CD8-positive, alpha-beta memory T cell (primary cell): Measurements from ENCODE around the gene IGFBP7. TPM values are rescaled to one million over a fixed set of nuclear protein-coding genes. Genes with fewer than 3 reads are reported as not detected.

Experiments used
- CTCF ChIA-PET: fragments of 350-600 bp; sonication (Branson Sonifier 250); formaldehyde crosslinking; loops from one replicate; lab custom pipeline; 2021; ENCODE audit warnings: antibody characterized with exemption; lab: Charles Lee
- POLR2A ChIA-PET: fragments of 350-600 bp; sonication (Branson Sonifier 250); formaldehyde crosslinking; loops from one replicate; lab custom pipeline; 2021; ENCODE audit warnings: antibody characterized with exemption; lab: Charles Lee
- DNase-seq, 5 donors: peaks; one replicate each; pipeline versions ENCODE4 v3.0.0 to v3.0.0-alpha.2; 2020 to 2022; ENCODE audit warnings: mixed read lengths in 1 of 5
- H3K27ac ChIP-seq: one replicate; pipeline ENCODE4 v1.7.0; 2013; ENCODE audit warnings: low read depth, mild to moderate bottlenecking, low read length, moderate library complexity
- H3K27me3 ChIP-seq: 2 replicates; pipeline ENCODE4 v1.7.0; 2013; ENCODE audit warnings: low read length, mild to moderate bottlenecking; ENCODE audit not compliant: insufficient read depth, poor library complexity, severe bottlenecking
- H3K36me3 ChIP-seq: 2 replicates; pipeline ENCODE4 v1.7.0; 2013; ENCODE audit warnings: mild to moderate bottlenecking, low read length, moderate library complexity; ENCODE audit not compliant: insufficient read depth
- H3K4me1 ChIP-seq: 2 replicates; pipeline ENCODE4 v1.7.0; 2013; ENCODE audit warnings: mild to moderate bottlenecking, low read length, moderate library complexity; ENCODE audit not compliant: insufficient read depth
- H3K4me3 ChIP-seq: 2 replicates; pipeline ENCODE4 v1.7.0; 2013; ENCODE audit warnings: mild to moderate bottlenecking, low read length
- H3K9me3 ChIP-seq: 2 replicates; pipeline ENCODE4 v1.7.0; 2013; ENCODE audit warnings: mild to moderate bottlenecking, low read length
- H3K27ac Mint-ChIP-seq, 8 donors: one replicate each; pipeline ENCODE4 v1.8.0; 2020 to 2021; ENCODE audit warnings: mixed read lengths in 8 of 8, mild to moderate bottlenecking in 6 of 8, inconsistent platforms in 3 of 8, moderate library complexity in 3 of 8
- H3K27me3 Mint-ChIP-seq, 2 donors: one replicate each; pipeline ENCODE4 v1.8.0; 2020 to 2021; ENCODE audit warnings: mixed read lengths in 2 of 2, mild to moderate bottlenecking in 1 of 2, moderate library complexity in 1 of 2
- H3K36me3 Mint-ChIP-seq, 3 donors: one replicate each; pipeline ENCODE4 v1.8.0; 2020 to 2021; ENCODE audit warnings: mixed read lengths in 3 of 3, inconsistent platforms in 1 of 3, mild to moderate bottlenecking in 1 of 3
- H3K4me1 Mint-ChIP-seq, 3 donors: one replicate each; pipeline ENCODE4 v1.8.0; 2020 to 2021; ENCODE audit warnings: mixed read lengths in 3 of 3, inconsistent platforms in 1 of 3, mild to moderate bottlenecking in 1 of 3
- H3K4me3 Mint-ChIP-seq, 7 donors: one replicate each; pipeline ENCODE4 v1.8.0; 2020 to 2021; ENCODE audit warnings: mixed read lengths in 7 of 7, mild to moderate bottlenecking in 6 of 7, moderate library complexity in 4 of 7, inconsistent platforms in 2 of 7
- H3K9me3 Mint-ChIP-seq, 5 donors: one replicate each; pipeline ENCODE4 v1.8.0; 2020 to 2022; ENCODE audit warnings: mixed read lengths in 5 of 5, mild to moderate bottlenecking in 3 of 5, moderate library complexity in 2 of 5, inconsistent platforms in 1 of 5
- polyA plus RNA-seq: library from polyadenylated mRNA; unstranded; fragments of 300-500 nt; fragmentation: Illumina TruSeq; gene quantifications from one replicate; pipeline ENCODE4 v1.2.3, GENCODE V29; 2021
- total RNA-seq, 2 experiments: library from RNA; stranded (reverse); gene quantifications; one replicate each; pipeline ENCODE4 v1.2.3, GENCODE V29; 2021

The IGFBP7 gene
- total and polyA plus RNA-seq, 3 experiments from 2014 or later = not detected

DNA sequence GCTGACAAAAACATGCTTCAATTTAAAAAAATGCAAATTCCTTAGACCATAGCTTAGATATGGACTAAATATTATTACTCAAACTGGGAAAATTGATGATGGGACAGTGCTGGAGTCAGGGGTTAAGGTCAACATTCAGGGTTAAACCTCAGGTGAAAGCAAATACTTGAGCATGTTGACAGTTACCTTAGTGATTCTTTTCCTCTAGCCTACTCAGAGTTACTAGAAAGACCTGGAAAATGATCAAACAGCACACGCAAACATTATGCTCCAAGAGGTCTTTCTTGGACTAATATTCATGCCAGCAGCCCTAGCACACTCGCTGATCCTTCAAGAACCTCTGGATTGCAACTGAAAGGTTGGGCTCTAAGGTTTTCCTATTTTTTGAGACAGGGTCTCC is 10.8 kb downstream of the IGFBP7 start:
- Histone ChIP-seq H3K27me3 (no peaks in the 10 kb centered on the region), H3K36me3 (no peaks in the 10 kb centered on the region), H3K4me1 (no peaks in the 10 kb centered on the region), H3K27ac (no peak overlapping the region), H3K4me3 (no peak overlapping the region), H3K9me3 (no peaks in the 10 kb centered on the region)
- DNase-seq = no peak
- no peaks in the 10 kb centered on the region for H3K4me1 Mint-ChIP-seq
- no peak overlapping the region for H3K4me3 Mint-ChIP-seq
- CTCF ChIA-PET = no interaction called here
- H3K27me3 Mint-ChIP-seq = peaks cover 9 to 26% of the 10 kb centered on the region in 2 donors
- POLR2A ChIA-PET = no interaction called here
- no peaks in the 10 kb centered on the region for H3K9me3 Mint-ChIP-seq
- no peak overlapping the region for H3K27ac Mint-ChIP-seq
- H3K36me3 Mint-ChIP-seq = no peaks in the 10 kb centered on the region

DNA sequence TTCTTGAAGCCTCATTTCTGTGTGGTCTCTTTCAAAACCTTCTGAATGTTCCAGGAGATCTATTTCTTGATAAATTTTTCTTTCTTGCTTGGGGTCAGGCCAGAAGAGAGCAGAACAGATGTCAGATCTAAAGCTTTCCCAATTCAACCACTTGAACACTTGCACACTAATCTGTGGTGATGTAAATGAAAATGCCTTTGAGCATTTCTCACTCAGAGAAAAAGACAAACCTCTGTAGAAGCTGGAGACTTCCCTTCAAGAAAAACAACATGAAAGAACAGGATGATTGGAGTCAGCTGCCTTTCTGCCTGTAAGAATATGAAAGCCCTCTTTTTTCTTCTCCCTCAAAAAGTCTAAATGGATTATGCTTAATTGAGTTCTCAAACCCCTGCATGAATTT is 11.2 kb downstream of the IGFBP7 start:
- no peak overlapping the region for H3K4me3 ChIP-seq
- no peak overlapping the region for H3K4me3 Mint-ChIP-seq
- H3K9me3 ChIP-seq = no peaks in the 10 kb centered on the region
- no peaks in the 10 kb centered on the region for H3K36me3 ChIP-seq
- ChIA-PET CTCF (no interaction called here), POLR2A (no interaction called here)
- no peak for DNase-seq
- H3K9me3 Mint-ChIP-seq = no peaks in the 10 kb centered on the region
- no peak overlapping the region for H3K27ac ChIP-seq
- peaks cover 9 to 26% of the 10 kb centered on the region in 2 donors for H3K27me3 Mint-ChIP-seq
- H3K4me1 ChIP-seq = no peaks in the 10 kb centered on the region
- no peak overlapping the region for H3K27ac Mint-ChIP-seq
- no peaks in the 10 kb centered on the region for H3K4me1 Mint-ChIP-seq
- no peaks in the 10 kb centered on the region for H3K36me3 Mint-ChIP-seq
- no peaks in the 10 kb centered on the region for H3K27me3 ChIP-seq

DNA sequence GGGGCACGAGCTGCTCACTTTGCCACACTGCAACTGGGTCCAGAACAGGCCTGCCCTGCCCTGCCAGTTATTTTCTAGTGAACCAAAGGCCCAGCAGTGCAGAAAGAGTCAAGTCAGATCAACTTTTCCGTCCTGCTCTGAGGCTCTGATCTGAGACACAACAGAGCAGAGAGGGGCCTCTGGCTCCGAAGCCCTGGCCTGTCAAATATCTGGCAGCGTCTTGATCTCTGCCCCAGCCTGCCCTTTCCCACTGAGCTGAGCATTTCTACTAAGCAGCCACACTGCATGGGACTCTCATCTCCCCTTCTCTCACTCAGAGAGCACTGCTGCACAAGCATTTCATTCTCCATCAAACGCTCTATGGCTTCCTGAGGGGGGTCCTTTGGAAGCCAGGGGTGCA is 11.8 kb downstream of the IGFBP7 start:
- no peaks in the 10 kb centered on the region for H3K4me1 Mint-ChIP-seq
- ChIA-PET POLR2A (no interaction called here), CTCF (no interaction called here)
- H3K27me3 Mint-ChIP-seq = peaks cover 9 to 30% of the 10 kb centered on the region in 2 donors
- H3K27ac Mint-ChIP-seq = peak overlapping the region in 1 of 8 donors; percentile 79
- no peaks in the 10 kb centered on the region for H3K9me3 ChIP-seq
- no peaks in the 10 kb centered on the region for H3K36me3 ChIP-seq
- H3K4me3 Mint-ChIP-seq = no peak overlapping the region
- H3K9me3 Mint-ChIP-seq = no peaks in the 10 kb centered on the region
- no peak overlapping the region for H3K4me3 ChIP-seq
- H3K27me3 ChIP-seq = no peaks in the 10 kb centered on the region
- no peak overlapping the region for H3K27ac ChIP-seq
- DNase-seq = no peak
- H3K4me1 ChIP-seq = no peaks in the 10 kb centered on the region
- H3K36me3 Mint-ChIP-seq = no peaks in the 10 kb centered on the region

DNA sequence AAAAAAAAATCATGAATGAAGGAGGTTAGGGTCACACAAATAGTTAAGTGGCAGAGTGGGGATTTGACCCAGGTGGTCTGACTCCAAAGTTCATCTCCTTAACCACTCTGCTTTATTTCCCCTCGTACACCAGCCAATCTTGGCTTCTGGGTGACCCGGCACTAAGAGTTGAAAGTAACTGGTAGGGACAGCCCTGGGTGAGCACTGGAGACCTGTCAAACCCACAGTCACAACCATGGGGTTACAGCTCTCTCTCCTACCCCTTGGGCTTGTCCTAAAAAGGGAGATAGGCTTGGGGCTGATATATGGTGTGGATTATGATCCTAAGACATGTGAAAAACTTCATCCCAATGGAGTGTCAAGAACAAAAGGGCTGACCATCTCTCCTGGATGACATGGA is 12.5 kb downstream of the IGFBP7 start:
- H3K4me1 Mint-ChIP-seq = no peaks in the 10 kb centered on the region
- Histone ChIP-seq H3K27ac (no peak overlapping the region), H3K4me3 (no peak overlapping the region), H3K27me3 (no peaks in the 10 kb centered on the region), H3K4me1 (no peaks in the 10 kb centered on the region), H3K36me3 (no peaks in the 10 kb centered on the region), H3K9me3 (no peaks in the 10 kb centered on the region)
- no peak for DNase-seq
- H3K4me3 Mint-ChIP-seq = no peak overlapping the region
- H3K9me3 Mint-ChIP-seq = no peaks in the 10 kb centered on the region
- CTCF ChIA-PET = no interaction called here
- POLR2A ChIA-PET = no interaction called here
- no peaks in the 10 kb centered on the region for H3K36me3 Mint-ChIP-seq
- H3K27me3 Mint-ChIP-seq = peaks cover 8 to 30% of the 10 kb centered on the region in 2 donors
- H3K27ac Mint-ChIP-seq = no peak overlapping the region

DNA sequence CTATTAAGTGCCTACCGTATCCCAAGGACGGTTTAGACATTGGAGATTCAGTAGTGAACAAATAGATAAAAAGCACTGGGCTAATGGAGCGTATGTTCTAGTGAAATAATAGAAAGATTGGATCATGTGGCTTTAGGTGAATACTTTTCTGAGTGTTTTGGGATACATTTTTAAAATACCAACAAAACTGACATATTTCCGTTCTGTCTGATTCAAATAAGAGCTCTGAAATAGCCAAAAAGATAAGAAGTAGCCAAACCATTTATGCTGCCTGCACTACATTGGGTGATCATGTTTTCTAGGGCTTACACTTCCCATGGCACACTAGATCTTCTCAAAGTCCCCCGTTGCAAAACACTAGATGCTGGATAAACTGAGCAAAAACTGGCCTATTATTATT is 14.2 kb downstream of the IGFBP7 start:
- H3K36me3 ChIP-seq = no peaks in the 10 kb centered on the region
- H3K9me3 Mint-ChIP-seq = no peaks in the 10 kb centered on the region
- H3K27me3 ChIP-seq = no peaks in the 10 kb centered on the region
- H3K4me1 Mint-ChIP-seq = no peaks in the 10 kb centered on the region
- H3K27ac ChIP-seq = no peak overlapping the region
- ChIA-PET POLR2A (no interaction called here), CTCF (no interaction called here)
- H3K4me3 ChIP-seq = no peak overlapping the region
- peaks cover 8 to 41% of the 10 kb centered on the region in 2 donors for H3K27me3 Mint-ChIP-seq
- DNase-seq = no peak
- H3K9me3 ChIP-seq = no peaks in the 10 kb centered on the region
- H3K4me3 Mint-ChIP-seq = no peak overlapping the region
- no peak overlapping the region for H3K27ac Mint-ChIP-seq
- H3K4me1 ChIP-seq = no peaks in the 10 kb centered on the region
- H3K36me3 Mint-ChIP-seq = no peaks in the 10 kb centered on the region

DNA sequence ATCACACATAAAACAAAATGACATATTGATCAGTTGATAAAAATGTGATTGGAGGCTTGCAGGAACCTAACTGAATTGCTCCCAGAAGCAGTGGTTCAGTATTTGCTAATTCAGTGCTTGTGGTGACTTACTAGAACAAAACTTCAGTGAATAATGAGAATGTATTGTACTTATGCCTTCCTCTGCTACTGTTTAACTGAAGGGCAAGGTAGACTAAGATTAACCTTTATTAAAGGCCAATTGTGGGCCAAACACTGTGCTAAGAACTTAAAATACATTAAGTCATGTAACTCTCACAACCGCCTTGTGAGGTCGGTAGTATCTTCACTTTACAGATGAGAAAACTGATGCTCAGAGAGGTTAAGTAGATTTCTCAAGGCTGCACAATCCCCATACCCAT is 14.9 kb downstream of the IGFBP7 start:
- Histone ChIP-seq H3K4me3 (no peak overlapping the region), H3K27ac (no peak overlapping the region), H3K36me3 (no peaks in the 10 kb centered on the region), H3K27me3 (no peaks in the 10 kb centered on the region), H3K9me3 (no peaks in the 10 kb centered on the region), H3K4me1 (no peaks in the 10 kb centered on the region)
- H3K4me1 Mint-ChIP-seq = no peaks in the 10 kb centered on the region
- ChIA-PET CTCF (no interaction called here), POLR2A (no interaction called here)
- H3K27ac Mint-ChIP-seq = no peak overlapping the region
- DNase-seq = no peak
- H3K4me3 Mint-ChIP-seq = no peak overlapping the region
- peaks cover 6 to 46% of the 10 kb centered on the region in 2 donors for H3K27me3 Mint-ChIP-seq
- H3K36me3 Mint-ChIP-seq = no peaks in the 10 kb centered on the region
- H3K9me3 Mint-ChIP-seq = no peaks in the 10 kb centered on the region

DNA sequence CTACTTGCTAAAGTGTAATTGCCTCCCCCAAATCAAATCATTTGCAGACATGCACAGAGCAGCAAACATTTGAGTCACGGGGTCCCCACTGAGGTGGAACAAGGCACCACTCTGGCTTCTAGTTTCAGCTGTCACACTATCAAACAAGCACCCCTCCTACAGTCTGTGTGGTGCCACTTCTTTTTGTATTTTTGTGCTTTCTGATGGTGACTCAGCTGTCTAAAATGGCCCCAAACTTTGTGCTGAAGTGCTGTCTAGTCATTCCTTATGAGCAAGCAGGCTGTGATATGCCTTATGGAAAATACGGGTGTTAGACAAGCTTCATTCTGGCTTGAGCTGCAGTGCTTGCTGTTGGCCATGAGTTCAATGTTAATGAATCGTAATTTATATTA is 15.4 kb downstream of the IGFBP7 start:
- Histone ChIP-seq H3K27me3 (no peaks in the 10 kb centered on the region), H3K36me3 (no peaks in the 10 kb centered on the region), H3K4me3 (no peak overlapping the region), H3K9me3 (no peaks in the 10 kb centered on the region), H3K4me1 (no peaks in the 10 kb centered on the region), H3K27ac (no peak overlapping the region)
- ChIA-PET CTCF (no interaction called here), POLR2A (no interaction called here)
- no peak overlapping the region for H3K27ac Mint-ChIP-seq
- DNase-seq = no peak
- no peaks in the 10 kb centered on the region for H3K9me3 Mint-ChIP-seq
- no peaks in the 10 kb centered on the region for H3K4me1 Mint-ChIP-seq
- no peak overlapping the region for H3K4me3 Mint-ChIP-seq
- H3K27me3 Mint-ChIP-seq = peaks cover 7 to 50% of the 10 kb centered on the region in 2 donors
- H3K36me3 Mint-ChIP-seq = no peaks in the 10 kb centered on the region

DNA sequence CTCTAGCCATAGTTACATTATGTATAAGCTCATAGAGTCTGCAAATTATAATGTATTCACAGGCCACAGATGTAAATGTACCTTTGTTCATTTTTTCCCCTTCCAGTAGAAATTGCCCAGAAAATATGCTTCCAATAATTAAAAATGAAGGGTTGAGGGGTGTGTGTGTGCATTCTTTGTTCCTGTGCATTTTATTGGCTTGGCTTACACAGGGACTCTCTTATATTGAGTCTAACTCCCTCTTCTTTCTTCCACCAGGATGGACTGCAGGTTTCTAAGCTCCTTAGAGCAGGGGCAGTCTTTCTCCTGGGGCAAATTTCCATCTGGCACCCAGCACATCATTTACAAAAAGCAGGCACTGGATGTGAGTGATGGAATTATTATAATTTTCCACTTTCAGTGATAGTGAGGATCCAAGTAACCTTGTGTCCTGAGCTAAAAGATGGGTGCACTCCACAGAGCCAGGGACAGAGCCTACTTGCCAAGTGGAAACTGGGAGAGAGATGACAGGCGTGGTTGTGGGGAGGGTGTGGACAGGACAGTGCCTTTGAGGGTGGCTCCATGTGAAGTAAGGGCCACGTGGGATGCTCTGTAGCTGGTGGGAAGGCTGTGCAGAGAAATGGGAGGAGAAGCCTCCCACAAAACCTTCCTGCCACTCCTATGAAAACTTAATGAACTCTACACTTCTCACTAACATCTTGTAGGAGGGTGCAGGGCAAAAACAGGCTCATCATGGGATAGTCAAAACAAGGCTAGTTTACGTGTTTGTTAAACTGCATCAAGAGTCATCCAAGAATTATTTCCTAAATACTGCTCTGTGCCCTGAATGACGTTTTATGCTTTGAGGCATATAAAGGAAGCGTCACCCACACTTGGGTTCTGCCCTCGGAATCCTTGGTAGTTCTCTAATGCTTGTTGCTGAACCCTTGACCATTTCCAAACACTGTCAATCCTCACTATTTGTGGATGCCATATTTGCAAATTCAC is 16.0 kb downstream of the IGFBP7 start:
- CTCF ChIA-PET = interaction anchor here (0.9 kb wide), 1 partner anchor 16 kb away, joined by 3 read pairs; no protein-coding TSS in a partner anchor
- no peaks in the 10 kb centered on the region for H3K4me1 Mint-ChIP-seq
- DNase-seq = no peak

More for the DNA sequence above, 16.0 kb downstream of the IGFBP7 start:
- Histone ChIP-seq H3K4me3 (no peak overlapping the region), H3K9me3 (no peaks in the 10 kb centered on the region), H3K27me3 (no peaks in the 10 kb centered on the region), H3K4me1 (no peaks in the 10 kb centered on the region), H3K36me3 (no peaks in the 10 kb centered on the region), H3K27ac (no peak overlapping the region)
- Mint-ChIP-seq H3K4me3 (no peak overlapping the region), H3K27me3 (peaks cover 8 to 56% of the 10 kb centered on the region in 2 donors), H3K36me3 (no peaks in the 10 kb centered on the region), H3K27ac (peak overlapping the region in 2 of 8 donors; percentile 11 to 56), H3K9me3 (no peaks in the 10 kb centered on the region)
- POLR2A ChIA-PET = no interaction called here
